ENCODE measurements around the gene F2R. TPM values are rescaled to one million over a fixed set of nuclear protein-coding genes. Genes with fewer than 3 reads are reported as not detected.
A peak's percentile ranks its signal among the peaks of the same experiment; 100 is the strongest.

The F2R gene
- total RNA-seq, 4 donors from 2014 or later = 9.4 to 38.7 (median 16.7) TPM

- Histone ChIP-seq H3K27me3 (no peaks in the 10 kb centered on the region), H3K36me3 (no peaks in the 10 kb centered on the region), H3K4me1 (no peaks in the 10 kb centered on the region), H3K4me3 (no peak overlapping the region), H3K9me3 (no peaks in the 10 kb centered on the region), H3K27ac (peak overlapping the region in 1 of 2 donors; percentile 14)
- TF ChIP-seq POLR2A (IDR thresholded peaks at IDR 0.05) = no peak
- TF ChIP-seq, protein P1, sequence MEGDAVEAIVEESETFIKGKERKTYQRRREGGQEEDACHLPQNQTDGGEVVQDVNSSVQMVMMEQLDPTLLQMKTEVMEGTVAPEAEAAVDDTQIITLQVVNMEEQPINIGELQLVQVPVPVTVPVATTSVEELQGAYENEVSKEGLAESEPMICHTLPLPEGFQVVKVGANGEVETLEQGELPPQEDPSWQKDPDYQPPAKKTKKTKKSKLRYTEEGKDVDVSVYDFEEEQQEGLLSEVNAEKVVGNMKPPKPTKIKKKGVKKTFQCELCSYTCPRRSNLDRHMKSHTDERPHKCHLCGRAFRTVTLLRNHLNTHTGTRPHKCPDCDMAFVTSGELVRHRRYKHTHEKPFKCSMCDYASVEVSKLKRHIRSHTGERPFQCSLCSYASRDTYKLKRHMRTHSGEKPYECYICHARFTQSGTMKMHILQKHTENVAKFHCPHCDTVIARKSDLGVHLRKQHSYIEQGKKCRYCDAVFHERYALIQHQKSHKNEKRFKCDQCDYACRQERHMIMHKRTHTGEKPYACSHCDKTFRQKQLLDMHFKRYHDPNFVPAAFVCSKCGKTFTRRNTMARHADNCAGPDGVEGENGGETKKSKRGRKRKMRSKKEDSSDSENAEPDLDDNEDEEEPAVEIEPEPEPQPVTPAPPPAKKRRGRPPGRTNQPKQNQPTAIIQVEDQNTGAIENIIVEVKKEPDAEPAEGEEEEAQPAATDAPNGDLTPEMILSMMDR (IDR thresholded peaks at IDR 0.05) = no peak
- DNase-seq = no peak
- intact Hi-C loops (cut with DNase I; ENCODE audit: low total_unique reads) = no loop called here
Observed at GRCh38 chr5:76681287-76681686, 34.6 kb upstream of the F2R start.

DNA sequence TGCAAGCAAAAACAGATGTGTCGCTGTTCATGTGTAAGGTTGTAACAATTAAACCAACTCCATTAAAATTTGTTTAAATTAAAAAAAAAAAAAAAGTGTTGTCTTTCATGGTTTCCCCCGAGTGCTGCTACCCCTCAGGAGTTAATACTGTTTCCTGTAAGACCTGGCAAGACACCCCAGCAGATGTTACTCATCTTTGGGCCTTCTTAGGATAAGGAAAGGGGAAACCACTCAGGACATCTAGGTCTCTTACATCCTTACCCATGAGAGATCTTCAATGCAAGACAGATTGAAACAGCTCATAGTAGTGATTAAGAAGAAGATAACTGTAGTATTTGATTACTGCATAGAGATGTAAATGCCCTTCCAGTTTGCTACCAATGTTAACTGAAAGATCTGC lies 33.5 kb upstream of the F2R start:
- H3K9me3 ChIP-seq = no peaks in the 10 kb centered on the region
- intact Hi-C loops (cut with DNase I; ENCODE audit: low total_unique reads) = no loop called here
- H3K36me3 ChIP-seq = no peaks in the 10 kb centered on the region
- no peaks in the 10 kb centered on the region for H3K4me1 ChIP-seq
- H3K27ac ChIP-seq = no peak overlapping the region
- H3K27me3 ChIP-seq = no peaks in the 10 kb centered on the region
- DNase-seq = no peak
- TF ChIP-seq POLR2A (IDR thresholded peaks at IDR 0.05) = no peak
- TF ChIP-seq, protein P1 (IDR thresholded peaks at IDR 0.05) = no peak
- H3K4me3 ChIP-seq = no peak overlapping the region

- Histone ChIP-seq H3K4me1 (no peaks in the 10 kb centered on the region), H3K36me3 (no peaks in the 10 kb centered on the region), H3K9me3 (no peaks in the 10 kb centered on the region), H3K27ac (no peak overlapping the region), H3K4me3 (no peak overlapping the region), H3K27me3 (no peaks in the 10 kb centered on the region)
- DNase-seq = no peak
- intact Hi-C loops (cut with DNase I; ENCODE audit: low total_unique reads) = no loop called here
- no peak for TF ChIP-seq POLR2A (IDR thresholded peaks at IDR 0.05)
- TF ChIP-seq, protein P1 (IDR thresholded peaks at IDR 0.05) = no peak
Observed at GRCh38 chr5:76683816-76684731, 31.9 kb upstream of the F2R start.

DNA sequence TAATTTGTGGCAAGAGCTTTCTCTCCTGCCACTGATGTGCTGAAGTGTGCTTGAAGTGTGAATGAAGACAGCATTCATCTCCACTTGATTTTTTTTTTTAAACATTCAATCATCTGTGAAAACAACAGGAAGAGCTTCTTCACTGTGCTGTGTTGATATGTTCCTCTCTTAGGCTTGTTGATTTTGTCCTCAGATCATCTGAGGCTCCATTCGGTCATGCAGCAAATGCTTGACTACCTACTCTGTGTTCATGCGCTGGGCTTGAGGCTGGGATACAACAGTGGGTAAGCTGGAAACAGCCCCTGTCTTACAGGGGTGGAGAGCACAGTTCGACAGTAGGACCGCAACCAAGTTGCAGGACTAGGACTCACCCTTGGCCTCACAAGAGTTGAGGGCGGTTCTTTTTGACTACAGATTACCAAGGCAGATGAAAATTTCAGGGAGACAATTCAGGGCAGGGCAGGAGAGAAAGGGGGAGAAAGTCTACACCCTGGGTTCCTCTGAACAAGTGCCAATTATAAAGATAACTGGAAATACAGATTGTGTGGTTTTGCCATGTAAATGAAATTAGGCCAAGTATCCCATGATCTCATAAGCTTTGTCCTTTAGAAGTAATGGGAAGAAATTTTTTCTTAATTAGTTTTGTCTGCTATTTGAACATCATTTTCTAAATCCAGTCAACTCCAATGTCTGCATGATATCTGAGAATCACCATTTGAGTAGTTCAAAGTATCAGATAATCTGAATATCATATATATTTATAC lies 31.0 kb upstream of the F2R start:
- Histone ChIP-seq H3K36me3 (no peaks in the 10 kb centered on the region), H3K27me3 (no peaks in the 10 kb centered on the region), H3K9me3 (no peaks in the 10 kb centered on the region), H3K4me1 (no peaks in the 10 kb centered on the region), H3K27ac (no peak overlapping the region), H3K4me3 (no peak overlapping the region)
- intact Hi-C loops (cut with DNase I; ENCODE audit: low total_unique reads) = no loop called here
- TF ChIP-seq, protein P1 (IDR thresholded peaks at IDR 0.05) = no peak
- TF ChIP-seq POLR2A (IDR thresholded peaks at IDR 0.05) = no peak
- DNase-seq = no peak

DNA sequence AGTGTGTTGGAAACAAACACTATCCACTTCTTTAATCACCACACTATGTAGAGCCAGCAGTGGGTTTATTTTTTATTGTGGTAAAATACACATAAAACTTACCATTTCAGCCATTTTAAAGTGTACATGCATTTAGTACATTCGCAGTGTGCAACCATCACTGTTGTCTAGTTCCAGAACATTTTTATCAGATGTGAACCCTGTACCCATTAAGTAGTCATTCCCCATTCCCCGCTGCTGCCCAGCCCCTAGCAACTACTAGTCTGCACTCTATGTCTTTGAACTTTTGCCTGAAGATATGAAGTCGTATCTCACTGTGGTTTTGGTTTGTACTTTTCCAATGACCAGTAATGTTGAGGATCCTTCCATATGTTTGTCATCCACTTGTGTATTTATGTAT lies 30.2 kb upstream of the F2R start:
- intact Hi-C loops (cut with DNase I; ENCODE audit: low total_unique reads) = no loop called here
- no peaks in the 10 kb centered on the region for H3K36me3 ChIP-seq
- DNase-seq = no peak

More for the DNA sequence above, 30.2 kb upstream of the F2R start:
- H3K27ac ChIP-seq = no peak overlapping the region
- TF ChIP-seq, protein P1 (IDR thresholded peaks at IDR 0.05) = no peak
- TF ChIP-seq POLR2A (IDR thresholded peaks at IDR 0.05) = no peak
- no peaks in the 10 kb centered on the region for H3K4me1 ChIP-seq
- H3K9me3 ChIP-seq = no peaks in the 10 kb centered on the region
- H3K27me3 ChIP-seq = no peaks in the 10 kb centered on the region
- H3K4me3 ChIP-seq = no peak overlapping the region
